Peyer's patch (tissue), 4 donors: Measurements from ENCODE around the gene DISC1.

ENCODE experiments used
- CTCF ChIP-seq, 6 experiments: fragments of 450-650 bp in 4 of 6; fragments of 200-600 bp in 2 of 6; sonication (generic) in 1 of 6; IDR thresholded peaks; one replicate each; pipeline ENCODE4 v1.5.1; 2017 to 2019; ENCODE audit warnings: antibody characterized with exemption in 6 of 6, mild to moderate bottlenecking in 3 of 6, moderate library complexity in 1 of 6
- POLR2A ChIP-seq, 2 donors: fragments of 450-650 bp; IDR thresholded peaks; one replicate each; pipeline ENCODE4 v1.5.1; 2017; ENCODE audit warnings: antibody characterized with exemption in 2 of 2, mild to moderate bottlenecking in 2 of 2, moderate library complexity in 2 of 2

- no peak for TF ChIP-seq CTCF (IDR thresholded peaks at IDR 0.05)
- no peak for TF ChIP-seq POLR2A (IDR thresholded peaks at IDR 0.05)
These were observed 367.4 kb downstream of the DISC1 start for GRCh38 chr1:231993968-231994455.
